PC-9 (cell line): ENCODE data around the gene MINPP1.

Experiments
- EZH2 ChIP-seq: fragments of 200-600 bp; sonication (generic); IDR thresholded peaks from 2 replicates; pipeline ENCODE4 v1.8.0; 2017; ENCODE audit warnings: antibody characterized with exemption, low read depth
- TF ChIP-seq, protein P1 (sequence below): fragments of 200-600 bp; sonication (generic); conservative IDR thresholded peaks from 2 replicates; pipeline ENCODE4 v1.6.1; 2017; ENCODE audit warnings: mixed run types, antibody characterized with exemption, mild to moderate bottlenecking, moderate library complexity

GRCh38 chr10:87594181-87594580 lies 89.5 kb downstream of the MINPP1 start:
- TF ChIP-seq, protein P1, sequence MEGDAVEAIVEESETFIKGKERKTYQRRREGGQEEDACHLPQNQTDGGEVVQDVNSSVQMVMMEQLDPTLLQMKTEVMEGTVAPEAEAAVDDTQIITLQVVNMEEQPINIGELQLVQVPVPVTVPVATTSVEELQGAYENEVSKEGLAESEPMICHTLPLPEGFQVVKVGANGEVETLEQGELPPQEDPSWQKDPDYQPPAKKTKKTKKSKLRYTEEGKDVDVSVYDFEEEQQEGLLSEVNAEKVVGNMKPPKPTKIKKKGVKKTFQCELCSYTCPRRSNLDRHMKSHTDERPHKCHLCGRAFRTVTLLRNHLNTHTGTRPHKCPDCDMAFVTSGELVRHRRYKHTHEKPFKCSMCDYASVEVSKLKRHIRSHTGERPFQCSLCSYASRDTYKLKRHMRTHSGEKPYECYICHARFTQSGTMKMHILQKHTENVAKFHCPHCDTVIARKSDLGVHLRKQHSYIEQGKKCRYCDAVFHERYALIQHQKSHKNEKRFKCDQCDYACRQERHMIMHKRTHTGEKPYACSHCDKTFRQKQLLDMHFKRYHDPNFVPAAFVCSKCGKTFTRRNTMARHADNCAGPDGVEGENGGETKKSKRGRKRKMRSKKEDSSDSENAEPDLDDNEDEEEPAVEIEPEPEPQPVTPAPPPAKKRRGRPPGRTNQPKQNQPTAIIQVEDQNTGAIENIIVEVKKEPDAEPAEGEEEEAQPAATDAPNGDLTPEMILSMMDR: no peak
- TF ChIP-seq EZH2: no peak
